PFSK-1 (cell line): Measurements from ENCODE around the gene TMPRSS11B.

Experiments used
- FOXP2 ChIP-seq: optimal IDR thresholded peaks from 2 replicates; pipeline ENCODE3; 2011; ENCODE audit warnings: borderline replicate concordance, control low read depth, inconsistent platforms; ENCODE audit not compliant: insufficient read depth; ENCODE audit errors: extremely low read length, extremely low read depth
- POLR2AphosphoS5 ChIP-seq: IDR thresholded peaks from 2 replicates; pipeline ENCODE4 v1.6.1; 2012; ENCODE audit warnings: low read depth, mild to moderate bottlenecking, control low read depth, low read length, moderate library complexity
- REST ChIP-seq, 2 experiments: IDR thresholded peaks; 2 replicates each; pipeline versions ENCODE4 v1.6.1 to v1.8.0; 2011 to 2012; ENCODE audit warnings: low read depth in 2 of 2, low read length in 2 of 2, control low read depth in 1 of 2, inconsistent platforms in 1 of 2, mild to moderate bottlenecking in 1 of 2, moderate library complexity in 1 of 2; ENCODE audit not compliant: insufficient read depth in 1 of 2
- SIN3A ChIP-seq: IDR thresholded peaks from 2 replicates; pipeline ENCODE4 v1.6.1; 2012; ENCODE audit warnings: mild to moderate bottlenecking, low read length, moderate library complexity, borderline replicate concordance; ENCODE audit not compliant: insufficient read depth
- TAF1 ChIP-seq: IDR thresholded peaks from 2 replicates; pipeline ENCODE4 v1.6.1; 2012; ENCODE audit warnings: low read length, control low read depth, borderline replicate concordance; ENCODE audit not compliant: insufficient read depth

Gene TMPRSS11B

GRCh38 chr4:68249434-68249833 lies 3.9 kb upstream of the TMPRSS11B start:
- TF ChIP-seq TAF1, result no peak
- TF ChIP-seq POLR2AphosphoS5, result no peak
- TF ChIP-seq FOXP2, result no peak
- no peak for TF ChIP-seq SIN3A
- no peak for TF ChIP-seq REST (IDR thresholded peaks at IDR 0.05; ENCODE audit: insufficient read depth in 1 of 2, low read depth in 2 of 2, low read length in 2 of 2)

- no peak for TF ChIP-seq REST (IDR thresholded peaks at IDR 0.05; ENCODE audit: insufficient read depth in 1 of 2, low read depth in 2 of 2, low read length in 2 of 2)
These were observed 4.9 kb downstream of the TMPRSS11B start for GRCh38 chr4:68240620-68241019.

GRCh38 chr4:68228568-68228967 lies 16.9 kb downstream of the TMPRSS11B start:
- TF ChIP-seq REST (IDR thresholded peaks at IDR 0.05; ENCODE audit: insufficient read depth in 1 of 2, low read depth in 2 of 2, low read length in 2 of 2) (no peak), POLR2AphosphoS5 (no peak), TAF1 (no peak), SIN3A (no peak), FOXP2 (no peak)

GRCh38 chr4:68218044-68218443 lies 27.4 kb downstream of the TMPRSS11B start:
- no peak for TF ChIP-seq POLR2AphosphoS5
- no peak for TF ChIP-seq FOXP2
- TF ChIP-seq TAF1, result no peak

GRCh38 chr4:68216501-68216900 lies 29.0 kb downstream of the TMPRSS11B start:
- no peak for TF ChIP-seq REST (IDR thresholded peaks at IDR 0.05; ENCODE audit: insufficient read depth in 1 of 2, low read depth in 2 of 2, low read length in 2 of 2)
- TF ChIP-seq SIN3A, result no peak
- no peak for TF ChIP-seq FOXP2
- no peak for TF ChIP-seq TAF1
- no peak for TF ChIP-seq POLR2AphosphoS5
